CD4-positive, alpha-beta T cell (primary cell): Measurements from ENCODE around the gene TBC1D3B. TPM values are rescaled to one million over a fixed set of nuclear protein-coding genes. Genes with fewer than 3 reads are reported as not detected.

Source experiments
- ATAC-seq: fragments of 200-7000 bp; cut with Tn5 transposase; one replicate; pipeline ENCODE4 v1.10.0; 2022; ENCODE audit warnings: mild to moderate bottlenecking; ENCODE audit not compliant: poor library complexity
- CTCF ChIA-PET: fragments of 350-600 bp; sonication (Branson Sonifier 250); formaldehyde crosslinking; loops from one replicate; lab custom pipeline; 2021; ENCODE audit warnings: antibody characterized with exemption, inconsistent platforms; lab: Charles Lee
- POLR2A ChIA-PET: fragments of 350-600 bp; sonication (Branson Sonifier 250); formaldehyde crosslinking; loops from one replicate; lab custom pipeline; 2021; ENCODE audit warnings: antibody characterized with exemption, inconsistent platforms; lab: Charles Lee
- DNase-seq, 14 experiments: peaks; one replicate each; pipeline ENCODE4 v3.0.0-alpha.2; 2013 to 2020; ENCODE audit warnings: mixed read lengths in 2 of 14
- H3K27ac ChIP-seq, 2 donors: one replicate each; pipeline versions ENCODE4 v1.5.1 to v1.7.0; 2013; ENCODE audit warnings: low read length in 2 of 2, low read depth in 1 of 2, mild to moderate bottlenecking in 1 of 2
- H3K27me3 ChIP-seq, 2 experiments: 1 replicate in 1 of 2; 2 replicates in 1 of 2; pipeline versions ENCODE4 v1.6.1 to v1.7.0; 2013; ENCODE audit warnings: low read length in 2 of 2, control low read depth in 1 of 2, mild to moderate bottlenecking in 1 of 2, moderate library complexity in 1 of 2; ENCODE audit not compliant: insufficient read depth in 2 of 2, control insufficient read depth in 1 of 2
- H3K36me3 ChIP-seq: one replicate; pipeline ENCODE4 v1.6.1; 2013; ENCODE audit warnings: low read length, control low read depth; ENCODE audit not compliant: insufficient read depth
- H3K4me1 ChIP-seq: one replicate; pipeline ENCODE4 v1.6.1; 2013; ENCODE audit warnings: low read length, control low read depth; ENCODE audit not compliant: insufficient read depth
- H3K4me3 ChIP-seq: one replicate; pipeline ENCODE4 v1.5.1; 2013; ENCODE audit warnings: mild to moderate bottlenecking, low read length, moderate library complexity
- H3K9me3 ChIP-seq, 2 experiments: 1 replicate in 1 of 2; 2 replicates in 1 of 2; pipeline versions ENCODE4 v1.6.1 to v1.7.0; 2013; ENCODE audit warnings: low read length in 2 of 2, mild to moderate bottlenecking in 2 of 2, control low read depth in 1 of 2, moderate library complexity in 1 of 2; ENCODE audit not compliant: control insufficient read depth in 1 of 2, insufficient read depth in 1 of 2
- H3K27ac Mint-ChIP-seq: one replicate; pipeline ENCODE4 v1.8.0; 2020; ENCODE audit warnings: mixed read lengths
- H3K27me3 Mint-ChIP-seq: one replicate; pipeline ENCODE4 v1.8.0; 2021; ENCODE audit warnings: mixed read lengths
- H3K36me3 Mint-ChIP-seq: one replicate; pipeline ENCODE4 v1.8.0; 2021; ENCODE audit warnings: low read depth, mixed read lengths
- H3K4me1 Mint-ChIP-seq: one replicate; pipeline ENCODE4 v1.8.0; 2021; ENCODE audit warnings: low read depth, mixed read lengths
- H3K4me3 Mint-ChIP-seq: one replicate; pipeline ENCODE4 v1.8.0; 2020; ENCODE audit warnings: mild to moderate bottlenecking, mixed read lengths
- H3K9me3 Mint-ChIP-seq: one replicate; pipeline ENCODE4 v1.8.0; 2020; ENCODE audit warnings: mixed read lengths
- intact Hi-C, 2 experiments: fragments of 100-400 bp; cut with DNase I in 1 of 2; cut with micrococcal nuclease in 1 of 2; formaldehyde crosslinking; loops; one replicate each; pipeline versions ENCODE4 v1.15.1 to v1.9.0; 2023 to 2025; cut with DNase I, micrococcal nuclease
- total RNA-seq, 174 experiments: library from RNA in 2 of 174; stranded (reverse) in 2 of 174; gene quantifications; one replicate each; pipeline ENCODE4 v1.2.3 and lab custom pipeline; 2021 to 2026
- TF ChIP-seq, protein P1 (sequence below): fragments of 200-600 bp; IDR thresholded peaks from one replicate; pipeline ENCODE4 v1.8.0; 2022; ENCODE audit warnings: antibody characterized with exemption, mild to moderate bottlenecking

Gene TBC1D3B
- total RNA-seq, 2 experiments from 2014 or later: 1.5 to 1.6 TPM

DNA sequence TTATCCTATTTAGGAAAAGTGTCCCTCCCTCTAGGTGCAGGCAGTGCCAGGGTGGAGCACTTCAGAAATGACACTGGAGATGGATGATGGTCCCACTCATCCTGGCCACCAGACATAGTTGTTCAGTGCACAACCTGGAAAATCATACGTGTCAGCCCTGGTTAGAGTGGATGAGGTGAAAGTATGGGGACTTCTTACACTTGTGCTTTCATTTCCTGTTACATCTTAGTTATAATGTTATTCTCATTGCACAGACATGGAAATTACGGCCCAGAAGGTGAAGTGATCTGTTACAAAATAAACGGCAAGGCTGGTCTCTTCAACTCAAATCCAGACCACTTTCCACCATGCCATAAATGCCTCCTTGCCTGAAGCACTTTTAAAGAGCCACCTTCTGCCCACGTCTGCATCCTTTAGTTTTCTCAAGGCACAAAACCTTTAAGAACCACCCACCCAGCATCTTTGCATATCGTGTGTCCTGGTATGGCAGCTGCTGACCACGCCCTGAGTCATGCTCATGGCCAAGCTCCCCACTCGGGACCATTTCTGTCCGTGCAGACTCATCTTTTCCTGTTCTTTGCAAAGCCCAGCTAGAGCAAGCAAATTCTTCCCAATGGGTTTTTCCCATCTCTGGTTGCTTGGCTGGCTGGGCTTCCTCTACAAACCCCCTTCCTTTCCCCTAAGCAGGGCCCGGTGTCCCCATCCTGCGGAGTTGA, 22.4 kb downstream of the TBC1D3B start:
- POLR2A ChIA-PET: no interaction called here
- Histone ChIP-seq H3K27me3 (peaks cover 13% of the 10 kb centered on the region in 2 experiments), H3K4me3 (no peak overlapping the region), H3K27ac (no peak overlapping the region), H3K4me1 (peaks cover 2% of the 10 kb centered on the region), H3K9me3 (no peaks in the 10 kb centered on the region), H3K36me3 (no peaks in the 10 kb centered on the region)
- intact Hi-C loops: loop anchor here in 1 of 2 experiments (10.0 kb wide), 1 partner anchor 89 kb away; the partner anchor contains the start of gene CCL18
- Mint-ChIP-seq H3K27me3 (peaks cover 42% of the 10 kb centered on the region), H3K36me3 (no peaks in the 10 kb centered on the region), H3K4me3 (no peak overlapping the region), H3K4me1 (no peaks in the 10 kb centered on the region), H3K9me3 (no peaks in the 10 kb centered on the region), H3K27ac (no peak overlapping the region)
- DNase-seq (peak in 1 of 14 experiments; percentile 23), ATAC-seq (no peak)
- TF ChIP-seq, protein P1, sequence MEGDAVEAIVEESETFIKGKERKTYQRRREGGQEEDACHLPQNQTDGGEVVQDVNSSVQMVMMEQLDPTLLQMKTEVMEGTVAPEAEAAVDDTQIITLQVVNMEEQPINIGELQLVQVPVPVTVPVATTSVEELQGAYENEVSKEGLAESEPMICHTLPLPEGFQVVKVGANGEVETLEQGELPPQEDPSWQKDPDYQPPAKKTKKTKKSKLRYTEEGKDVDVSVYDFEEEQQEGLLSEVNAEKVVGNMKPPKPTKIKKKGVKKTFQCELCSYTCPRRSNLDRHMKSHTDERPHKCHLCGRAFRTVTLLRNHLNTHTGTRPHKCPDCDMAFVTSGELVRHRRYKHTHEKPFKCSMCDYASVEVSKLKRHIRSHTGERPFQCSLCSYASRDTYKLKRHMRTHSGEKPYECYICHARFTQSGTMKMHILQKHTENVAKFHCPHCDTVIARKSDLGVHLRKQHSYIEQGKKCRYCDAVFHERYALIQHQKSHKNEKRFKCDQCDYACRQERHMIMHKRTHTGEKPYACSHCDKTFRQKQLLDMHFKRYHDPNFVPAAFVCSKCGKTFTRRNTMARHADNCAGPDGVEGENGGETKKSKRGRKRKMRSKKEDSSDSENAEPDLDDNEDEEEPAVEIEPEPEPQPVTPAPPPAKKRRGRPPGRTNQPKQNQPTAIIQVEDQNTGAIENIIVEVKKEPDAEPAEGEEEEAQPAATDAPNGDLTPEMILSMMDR: no peak
- CTCF ChIA-PET: no interaction called here

DNA sequence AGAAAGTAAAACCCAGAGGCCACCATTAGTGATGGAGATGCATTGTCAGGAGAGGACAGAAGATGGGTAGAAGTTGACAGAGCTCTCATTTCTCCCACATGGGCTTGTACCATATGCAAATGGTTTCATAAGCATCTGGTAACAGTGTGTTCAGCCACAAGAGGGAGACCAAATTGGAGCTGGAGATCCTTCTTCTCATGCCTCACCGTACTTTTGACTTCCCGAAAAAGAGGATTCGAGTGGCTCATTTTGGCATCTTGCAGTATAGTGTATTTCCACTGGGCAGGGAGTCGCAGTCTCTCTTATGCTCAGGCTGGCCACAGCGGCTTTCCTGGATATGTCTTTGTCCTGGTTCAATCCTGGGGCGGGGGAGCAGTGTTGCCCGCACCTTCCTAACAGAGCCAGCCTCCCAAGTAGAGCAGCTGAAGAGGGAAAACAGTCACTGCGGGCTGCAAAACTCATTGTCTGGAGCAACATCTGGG, 23.8 kb downstream of the TBC1D3B start:
- H3K4me3 ChIP-seq: no peak overlapping the region
- H3K4me1 Mint-ChIP-seq: no peaks in the 10 kb centered on the region
- ATAC-seq (no peak), DNase-seq (no peak)
- no peak overlapping the region for H3K27ac Mint-ChIP-seq
- intact Hi-C loops: loop anchor here in 1 of 2 experiments (10.0 kb wide), 1 partner anchor 88 kb away; the partner anchor contains the start of gene CCL18
- peaks cover 44% of the 10 kb centered on the region for H3K27me3 Mint-ChIP-seq
- H3K27ac ChIP-seq: no peak overlapping the region
- H3K36me3 ChIP-seq: no peaks in the 10 kb centered on the region
- H3K27me3 ChIP-seq: peaks cover 13% of the 10 kb centered on the region in 2 experiments
- TF ChIP-seq, protein P1: no peak
- H3K4me1 ChIP-seq: peaks cover 4% of the 10 kb centered on the region
- ChIA-PET POLR2A (no interaction called here), CTCF (no interaction called here)
- H3K9me3 ChIP-seq: no peaks in the 10 kb centered on the region
- H3K9me3 Mint-ChIP-seq: no peaks in the 10 kb centered on the region
- H3K4me3 Mint-ChIP-seq: no peak overlapping the region
- no peaks in the 10 kb centered on the region for H3K36me3 Mint-ChIP-seq

DNA sequence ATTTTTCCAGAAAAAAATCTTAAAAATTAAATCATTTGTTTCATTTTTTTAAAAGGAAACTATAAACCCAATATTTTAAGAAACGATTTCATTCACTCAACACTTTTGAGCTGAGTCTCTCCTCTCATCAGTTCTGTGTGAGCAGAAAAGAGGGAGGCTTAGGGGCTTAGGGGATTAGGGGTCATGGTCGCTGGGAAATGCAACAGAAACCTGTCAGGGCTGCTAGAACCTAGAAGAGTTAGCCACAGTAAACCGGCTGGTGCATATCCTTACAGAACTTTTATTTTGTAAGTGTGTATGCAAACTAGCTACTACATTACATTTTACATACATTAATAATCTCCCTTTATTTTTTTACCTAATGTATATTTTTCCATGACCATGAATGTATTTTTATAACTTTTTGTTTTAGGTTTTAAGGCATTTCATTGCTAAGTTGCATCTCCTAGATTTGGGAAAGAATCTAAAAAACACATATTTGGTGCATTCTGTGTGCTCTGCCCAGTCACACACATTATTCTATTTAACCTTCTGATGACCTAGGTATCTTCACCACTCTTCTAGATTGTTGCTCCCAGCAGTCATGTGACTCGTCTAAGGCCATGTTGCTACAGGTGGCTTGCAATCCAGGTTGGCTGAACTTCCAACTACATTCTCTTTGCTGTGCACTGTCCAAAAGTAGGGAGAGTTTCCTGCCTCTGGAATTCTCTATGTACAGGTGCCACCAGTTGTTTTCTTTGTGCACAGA, 24.4 kb downstream of the TBC1D3B start:
- peaks cover 44% of the 10 kb centered on the region for H3K27me3 Mint-ChIP-seq
- ChIA-PET POLR2A (no interaction called here), CTCF (no interaction called here)
- no peak overlapping the region for H3K4me3 ChIP-seq
- ATAC-seq (no peak), DNase-seq (no peak)
- no peaks in the 10 kb centered on the region for H3K4me1 Mint-ChIP-seq
- no peaks in the 10 kb centered on the region for H3K36me3 Mint-ChIP-seq
- no peak overlapping the region for H3K4me3 Mint-ChIP-seq
- no peak overlapping the region for H3K27ac Mint-ChIP-seq
- H3K36me3 ChIP-seq: no peaks in the 10 kb centered on the region
- H3K4me1 ChIP-seq: peaks cover 4% of the 10 kb centered on the region
- no peaks in the 10 kb centered on the region for H3K9me3 Mint-ChIP-seq
- TF ChIP-seq, protein P1: no peak
- intact Hi-C loops: loop anchor here in 1 of 2 experiments (10.0 kb wide), 1 partner anchor 87 kb away; the partner anchor contains the start of gene CCL18
- peaks cover 13% of the 10 kb centered on the region in 2 experiments for H3K27me3 ChIP-seq
- no peaks in the 10 kb centered on the region for H3K9me3 ChIP-seq
- H3K27ac ChIP-seq: no peak overlapping the region
